GM12801 (cell line): ENCODE data around the gene CD34.

ENCODE experiments used
- CTCF ChIP-seq: IDR thresholded peaks from one replicate; pipeline ENCODE4 v1.5.1; 2011; ENCODE audit warnings: control low read depth; ENCODE audit not compliant: insufficient read length; ENCODE audit errors: extremely low read depth

The CD34 gene

GRCh38 chr1:207954104-207954503 is 43.2 kb upstream of the CD34 start:
- no peak for TF ChIP-seq CTCF

GRCh38 chr1:207952617-207953542 is 42.0 kb upstream of the CD34 start:
- no peak for TF ChIP-seq CTCF

- no peak for TF ChIP-seq CTCF
These were observed 40.7 kb upstream of the CD34 start for GRCh38 chr1:207951652-207952051.

- no peak for TF ChIP-seq CTCF
These were observed 39.8 kb upstream of the CD34 start for GRCh38 chr1:207950750-207951149.

- TF ChIP-seq CTCF: no peak
These were observed 38.8 kb upstream of the CD34 start for GRCh38 chr1:207949571-207950195.

- TF ChIP-seq CTCF: no peak
These were observed 37.8 kb upstream of the CD34 start for GRCh38 chr1:207948536-207949250.

GRCh38 chr1:207946756-207947155 is 35.8 kb upstream of the CD34 start:
- no peak for TF ChIP-seq CTCF
